ENCODE data around the gene ELOVL3.
"Not testable (repeated sequence)": the region's sequence is repeated elsewhere in the genome, so short reads cannot be mapped to it uniquely, and the experiment has no call there.

The ELOVL3 gene

GRCh38 chr10:102225646-102226541, at the start of gene ELOVL3:
TSS of gene ELOVL3 (plus strand) at chr10:102226299. CDS start at chr10:102226549, 250 bp downstream.
- FAIRE-seq: no peak

GRCh38 chr10:102184606-102185005, 41.5 kb upstream of the ELOVL3 start:
- no peak for FAIRE-seq

GRCh38 chr10:102185272-102185671, 40.8 kb upstream of the ELOVL3 start:
- FAIRE-seq: no peak

- FAIRE-seq: no peak
These were observed 40.1 kb upstream of the ELOVL3 start for GRCh38 chr10:102185811-102186527.

GRCh38 chr10:102188298-102188940, 37.7 kb upstream of the ELOVL3 start:
- no peak for FAIRE-seq

GRCh38 chr10:102188941-102189898, 36.9 kb upstream of the ELOVL3 start:
- FAIRE-seq: not testable (repeated sequence)

GRCh38 chr10:102191956-102192355, 34.1 kb upstream of the ELOVL3 start:
- no peak for FAIRE-seq

GRCh38 chr10:102195296-102195870, 30.7 kb upstream of the ELOVL3 start:
- no peak for FAIRE-seq

GRCh38 chr10:102196893-102197292, 29.2 kb upstream of the ELOVL3 start:
- no peak for FAIRE-seq

- FAIRE-seq: no peak
These were observed 28.1 kb upstream of the ELOVL3 start for GRCh38 chr10:102198027-102198426.

GRCh38 chr10:102200751-102201640, 25.1 kb upstream of the ELOVL3 start:
- no peak for FAIRE-seq

- no peak for FAIRE-seq
These were observed 23.7 kb upstream of the ELOVL3 start for GRCh38 chr10:102202386-102202785.

- FAIRE-seq: no peak
These were observed 17.6 kb upstream of the ELOVL3 start for GRCh38 chr10:102208311-102209035.

GRCh38 chr10:102211615-102212299, 14.3 kb upstream of the ELOVL3 start:
- no peak for FAIRE-seq

GRCh38 chr10:102213599-102213998, 12.5 kb upstream of the ELOVL3 start:
- FAIRE-seq: not testable (repeated sequence)

GRCh38 chr10:102219370-102219769, 6.7 kb upstream of the ELOVL3 start:
- FAIRE-seq: no peak

GRCh38 chr10:102220612-102221011, 5.5 kb upstream of the ELOVL3 start:
- FAIRE-seq: no peak

- no peak for FAIRE-seq
These were observed 3.3 kb upstream of the ELOVL3 start for GRCh38 chr10:102222797-102223196.

- no peak for FAIRE-seq
These were observed 407 bp downstream of the ELOVL3 start for GRCh38 chr10:102226542-102226870.

- no peak for FAIRE-seq
These were observed 951 bp downstream of the ELOVL3 start for GRCh38 chr10:102227050-102227449.
